Sigmoid colon (tissue), 7 donors: Measurements from ENCODE around the gene ABCD2. TPM values are rescaled to one million over a fixed set of nuclear protein-coding genes. Genes with fewer than 3 reads are reported as not detected.

Experiments used
- polyA plus RNA-seq, 3 donors: library from polyadenylated mRNA; stranded (reverse); fragments of 200-250 nt; gene quantifications; one replicate each; pipeline ENCODE4 v1.2.3, GENCODE V29; 2013
- small RNA-seq, 3 donors: library from RNA; depleted of rRNA; stranded (forward); fragments of <200 nt; gene quantifications; one replicate each; pipeline ENCODE3, GENCODE V24; 2016
- total RNA-seq, 4 donors: library from RNA; depleted of rRNA; stranded (reverse); fragments of >200 nt; gene quantifications; one replicate each; pipeline ENCODE4 v1.1.0, GENCODE V29; 2016
- donor health status: healthy with polysubstance abuse.
- donor health status: Bipolar disorder and iron deficiency.
- donor health status: healthy.

ABCD2 gene
- total and polyA plus RNA-seq, 7 donors = 0.49 to 2.9 (median 0.68) TPM; not detected in 2

Small RNA genes within 50 kb of the gene (small RNA-seq; reads per million reads assigned to genes)
- 0 reads per million in 3 donors for gene AC121334.2

Other genes with a start within 250 kb of the ABCD2 start
- 10 to 100 TPM; 12.0 to 23.9 (median 17.3) TPM for gene KIF21A, start 176.7 kb downstream of the ABCD2 start, total RNA-seq
- gene KIF21A, start 176.7 kb downstream of the ABCD2 start, polyA plus RNA-seq = 10 to 100 TPM in 2 of 3 donors, 1 to 10 TPM in 1; 9.3 to 19.0 (median 10.8) TPM